Measurements from ENCODE around the gene CSK.
"Not testable (repeated sequence)": the region's sequence is repeated elsewhere in the genome, so short reads cannot be mapped to it uniquely, and the experiment has no call there.

The CSK gene

GRCh38 chr15:74738239-74738638 lies 43.6 kb upstream of the CSK start:
- H3K9me3 ChIP-seq (ENCODE audit: insufficient read depth, low read depth, low read length); H2AK5ac ChIP-seq (ENCODE audit: low read length); H3K79me1 ChIP-seq (ENCODE audit: low read length); H3K23ac ChIP-seq (ENCODE audit: low read length); H3K4me3 ChIP-seq (ENCODE audit: low read depth, low read length); H2BK12ac ChIP-seq (ENCODE audit: low read length); H4K91ac ChIP-seq (ENCODE audit: low read depth, low read length); H3K18ac ChIP-seq (ENCODE audit: low read length); H3K36me3 ChIP-seq (ENCODE audit: control insufficient read depth in 1 of 2, insufficient read depth in 2 of 2, low read length in 2 of 2); H3K27ac ChIP-seq (ENCODE audit: low read depth, low read length); H3K4me2 ChIP-seq (ENCODE audit: low read length); H2AFZ ChIP-seq (ENCODE audit: insufficient read depth, low read length, poor library complexity); H3K4ac ChIP-seq (ENCODE audit: low read depth, low read length); H3K9ac ChIP-seq (ENCODE audit: low read length); H2BK120ac ChIP-seq (ENCODE audit: insufficient read depth, low read length, poor library complexity); H3K14ac ChIP-seq (ENCODE audit: low read length); H3K4me1 ChIP-seq (ENCODE audit: control insufficient read depth in 1 of 2, insufficient read depth in 2 of 2, low read length in 2 of 2); H4K12ac ChIP-seq (ENCODE audit: low read depth, low read length); H4K8ac ChIP-seq (ENCODE audit: low read depth, low read length); H3K27me3 ChIP-seq (ENCODE audit: insufficient read depth, low read length); H3K79me2 ChIP-seq (ENCODE audit: control insufficient read depth, insufficient read depth, low read length, poor library complexity); H2BK5ac ChIP-seq (ENCODE audit: low read depth, low read length, poor library complexity); DNase-seq: not testable (repeated sequence)
- whole genome bisulfite sequencing (ENCODE audit: extremely low coverage, insufficient coverage, insufficient read length), result no CpG with 5 or more reads among the region's 5 CpGs

GRCh38 chr15:74742422-74742821 lies 39.5 kb upstream of the CSK start:
- Histone ChIP-seq H3K36me3 (ENCODE audit: control insufficient read depth in 1 of 2, insufficient read depth in 2 of 2, low read length in 2 of 2) (no peaks in the 10 kb centered on the region), H3K23ac (ENCODE audit: low read length) (no peak overlapping the region), H3K4me1 (ENCODE audit: control insufficient read depth in 1 of 2, insufficient read depth in 2 of 2, low read length in 2 of 2) (no peaks in the 10 kb centered on the region), H3K4me2 (ENCODE audit: low read length) (no peak overlapping the region), H3K4ac (ENCODE audit: low read depth, low read length) (no peak overlapping the region), H2AFZ (ENCODE audit: insufficient read depth, low read length, poor library complexity) (no peak overlapping the region), H2BK5ac (ENCODE audit: low read depth, low read length, poor library complexity) (no peak overlapping the region), H3K4me3 (ENCODE audit: low read depth, low read length) (no peak overlapping the region), H2BK12ac (ENCODE audit: low read length) (no peak overlapping the region), H2AK5ac (ENCODE audit: low read length) (no peak overlapping the region), H3K9ac (ENCODE audit: low read length) (no peak overlapping the region), H4K91ac (ENCODE audit: low read depth, low read length) (no peak overlapping the region), H3K79me1 (ENCODE audit: low read length) (no peaks in the 10 kb centered on the region), H2BK120ac (ENCODE audit: insufficient read depth, low read length, poor library complexity) (no peak overlapping the region), H3K79me2 (ENCODE audit: control insufficient read depth, insufficient read depth, low read length, poor library complexity) (no peaks in the 10 kb centered on the region), H4K12ac (ENCODE audit: low read depth, low read length) (no peak overlapping the region), H3K27me3 (ENCODE audit: insufficient read depth, low read length) (no peaks in the 10 kb centered on the region), H3K18ac (ENCODE audit: low read length) (no peak overlapping the region), H4K8ac (ENCODE audit: low read depth, low read length) (no peak overlapping the region), H3K9me3 (ENCODE audit: insufficient read depth, low read depth, low read length) (peaks cover 4% of the 10 kb centered on the region), H3K14ac (ENCODE audit: low read length) (no peak overlapping the region), H3K27ac (ENCODE audit: low read depth, low read length) (no peak overlapping the region)
- no CpG with 5 or more reads among the region's 5 CpGs for WGBS (ENCODE audit: extremely low coverage, insufficient coverage, insufficient read length)
- DNase-seq, result no peak

- Histone ChIP-seq H2BK120ac (ENCODE audit: insufficient read depth, low read length, poor library complexity) (no peak overlapping the region), H4K91ac (ENCODE audit: low read depth, low read length) (no peak overlapping the region), H2AK5ac (ENCODE audit: low read length) (no peak overlapping the region), H3K79me2 (ENCODE audit: control insufficient read depth, insufficient read depth, low read length, poor library complexity) (no peaks in the 10 kb centered on the region), H2BK5ac (ENCODE audit: low read depth, low read length, poor library complexity) (no peak overlapping the region), H4K8ac (ENCODE audit: low read depth, low read length) (no peak overlapping the region), H2AFZ (ENCODE audit: insufficient read depth, low read length, poor library complexity) (no peak overlapping the region), H3K9me3 (ENCODE audit: insufficient read depth, low read depth, low read length) (peaks cover 4% of the 10 kb centered on the region), H4K12ac (ENCODE audit: low read depth, low read length) (no peak overlapping the region), H3K14ac (ENCODE audit: low read length) (no peak overlapping the region), H3K79me1 (ENCODE audit: low read length) (no peaks in the 10 kb centered on the region), H3K4me3 (ENCODE audit: low read depth, low read length) (no peak overlapping the region), H3K4ac (ENCODE audit: low read depth, low read length) (no peak overlapping the region), H3K9ac (ENCODE audit: low read length) (no peak overlapping the region), H3K36me3 (ENCODE audit: control insufficient read depth in 1 of 2, insufficient read depth in 2 of 2, low read length in 2 of 2) (no peaks in the 10 kb centered on the region), H3K27me3 (ENCODE audit: insufficient read depth, low read length) (no peaks in the 10 kb centered on the region), H3K4me2 (ENCODE audit: low read length) (no peak overlapping the region), H3K4me1 (ENCODE audit: control insufficient read depth in 1 of 2, insufficient read depth in 2 of 2, low read length in 2 of 2) (no peaks in the 10 kb centered on the region), H2BK12ac (ENCODE audit: low read length) (no peak overlapping the region), H3K23ac (ENCODE audit: low read length) (peak overlapping the region; percentile 53), H3K18ac (ENCODE audit: low read length) (no peak overlapping the region), H3K27ac (ENCODE audit: low read depth, low read length) (no peak overlapping the region)
- no CpG with 5 or more reads among the region's 4 CpGs for WGBS (ENCODE audit: extremely low coverage, insufficient coverage, insufficient read length)
- DNase-seq, result no peak
Measured at GRCh38 chr15:74746389-74746788, 35.5 kb upstream of the CSK start.

- H4K12ac ChIP-seq (ENCODE audit: low read depth, low read length), result no peak within 1 kb of the TSS
- no peak within 1 kb of the TSS for H3K18ac ChIP-seq (ENCODE audit: low read length)
- H2BK120ac ChIP-seq (ENCODE audit: insufficient read depth, low read length, poor library complexity), result no peak within 1 kb of the TSS
- no peaks in the 10 kb centered on the region for H3K27me3 ChIP-seq (ENCODE audit: insufficient read depth, low read length)
- H3K4me3 ChIP-seq (ENCODE audit: low read depth, low read length), result no peak within 1 kb of the TSS
- no CpG with 5 or more reads among the region's 3 CpGs for WGBS (ENCODE audit: extremely low coverage, insufficient coverage, insufficient read length)
- H4K8ac ChIP-seq (ENCODE audit: low read depth, low read length), result no peak within 1 kb of the TSS
- no peak within 1 kb of the TSS for H2AFZ ChIP-seq (ENCODE audit: insufficient read depth, low read length, poor library complexity)
- H3K79me1 ChIP-seq (ENCODE audit: low read length), result no peaks in the 10 kb centered on the region
- H3K79me2 ChIP-seq (ENCODE audit: control insufficient read depth, insufficient read depth, low read length, poor library complexity), result no peaks in the 10 kb centered on the region
- no peaks in the 10 kb centered on the region for H3K9me3 ChIP-seq (ENCODE audit: insufficient read depth, low read depth, low read length)
- H3K4ac ChIP-seq (ENCODE audit: low read depth, low read length), result no peak within 1 kb of the TSS
- no peak within 1 kb of the TSS for H3K9ac ChIP-seq (ENCODE audit: low read length)
- H3K27ac ChIP-seq (ENCODE audit: low read depth, low read length), result no peak within 1 kb of the TSS
- H3K4me1 ChIP-seq (ENCODE audit: control insufficient read depth in 1 of 2, insufficient read depth in 2 of 2, low read length in 2 of 2), result peaks cover 0 to 3% of the 10 kb centered on the region in 2 experiments
- DNase-seq, result no peak
- H2BK5ac ChIP-seq (ENCODE audit: low read depth, low read length, poor library complexity), result no peak within 1 kb of the TSS
- no peak within 1 kb of the TSS for H2AK5ac ChIP-seq (ENCODE audit: low read length)
- H3K23ac ChIP-seq (ENCODE audit: low read length), result no peak within 1 kb of the TSS
- no peak within 1 kb of the TSS for H3K14ac ChIP-seq (ENCODE audit: low read length)
- H4K91ac ChIP-seq (ENCODE audit: low read depth, low read length), result no peak within 1 kb of the TSS
- H2BK12ac ChIP-seq (ENCODE audit: low read length), result no peak within 1 kb of the TSS
- no peaks in the 10 kb centered on the region for H3K36me3 ChIP-seq (ENCODE audit: control insufficient read depth in 1 of 2, insufficient read depth in 2 of 2, low read length in 2 of 2)
- H3K4me2 ChIP-seq (ENCODE audit: low read length), result no peak within 1 kb of the TSS
Measured at GRCh38 chr15:74748322-74748946, 33.4 kb upstream of the CSK start, which contains the start of gene CYP1A2. Gene CYP1A2, plus strand, starts transcription at chr15:74748845. Its CDS starts 894 bp downstream, at chr15:74749739.

Measured in trophoblast cell (in vitro differentiated cells and primary cell).